HFFc6 (cell line): ENCODE measurements around the gene FOXP1. TPM values are rescaled to one million over a fixed set of nuclear protein-coding genes. Genes with fewer than 3 reads are reported as not detected.

Experiments
- DNase-seq: peaks from one replicate; pipeline ENCODE4 v3.0.0-alpha.2; 2018
- H3K27ac Mint-ChIP-seq: 2 replicates; pipeline ENCODE4 v1.8.0; 2020; ENCODE audit warnings: mild to moderate bottlenecking, mixed read lengths
- H3K27me3 Mint-ChIP-seq: 2 replicates; pipeline ENCODE4 v1.8.0; 2021; ENCODE audit warnings: mild to moderate bottlenecking, moderate library complexity, mixed read lengths; ENCODE audit not compliant: insufficient read depth
- H3K36me3 Mint-ChIP-seq: 2 replicates; pipeline ENCODE4 v1.8.0; 2021; ENCODE audit warnings: low read depth, mixed read lengths
- H3K4me1 Mint-ChIP-seq: 2 replicates; pipeline ENCODE4 v1.8.0; 2020; ENCODE audit warnings: low read depth, mixed read lengths
- H3K4me3 Mint-ChIP-seq: 2 replicates; pipeline ENCODE4 v1.8.0; 2020; ENCODE audit warnings: mild to moderate bottlenecking, moderate library complexity, mixed read lengths
- H3K9me3 Mint-ChIP-seq: 2 replicates; pipeline ENCODE4 v1.8.0; 2020; ENCODE audit warnings: mild to moderate bottlenecking, mixed read lengths
- total RNA-seq, 6 experiments: library from RNA; stranded (reverse); fragmentation: NEBNext Ultra II Directional; extraction: Animal tissue kit (Norgen Biotek cat#: 25700); gene quantifications; 2 replicates in 1 of 6; 3 replicates in 5 of 6; pipeline ENCODE4 v1.2.3, GENCODE V29; 2021
- TF ChIP-seq, protein P1 (sequence below): fragments of 200-600 bp; sonication (generic); IDR thresholded peaks from 2 replicates; pipeline ENCODE4 v1.5.0; 2021; ENCODE audit warnings: antibody characterized with exemption, mild to moderate bottlenecking

Gene FOXP1
- total RNA-seq, 6 experiments from 2014 or later = 32.2 to 59.3 (median 52.0) TPM

DNA sequence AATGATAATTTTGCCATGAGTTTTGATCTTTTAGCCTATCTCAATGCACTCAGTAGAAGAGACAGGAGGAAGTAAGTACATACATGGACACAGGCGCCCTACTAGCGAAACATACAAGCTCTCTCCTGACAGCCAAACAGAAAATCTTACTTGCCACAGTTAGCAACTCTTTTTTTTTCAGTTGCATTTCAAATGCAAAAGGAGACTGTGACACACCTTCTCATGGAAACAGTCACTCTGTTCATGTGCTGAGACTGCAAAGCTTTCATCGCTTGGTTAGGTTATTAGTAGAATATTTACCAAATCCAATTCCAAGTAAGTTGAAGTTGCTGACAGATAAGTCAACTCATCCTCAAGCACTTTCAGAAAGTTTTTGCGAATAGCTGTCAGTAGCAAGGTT lies 223.3 kb downstream of the FOXP1 start:
- no peaks in the 10 kb centered on the region; the same call in 1 of the 2 replicates for H3K27me3 Mint-ChIP-seq
- H3K36me3 Mint-ChIP-seq = 0 out of 2 replicates have a peak, but pooled peaks cover 6% of the 10 kb centered on the region
- TF ChIP-seq, protein P1, sequence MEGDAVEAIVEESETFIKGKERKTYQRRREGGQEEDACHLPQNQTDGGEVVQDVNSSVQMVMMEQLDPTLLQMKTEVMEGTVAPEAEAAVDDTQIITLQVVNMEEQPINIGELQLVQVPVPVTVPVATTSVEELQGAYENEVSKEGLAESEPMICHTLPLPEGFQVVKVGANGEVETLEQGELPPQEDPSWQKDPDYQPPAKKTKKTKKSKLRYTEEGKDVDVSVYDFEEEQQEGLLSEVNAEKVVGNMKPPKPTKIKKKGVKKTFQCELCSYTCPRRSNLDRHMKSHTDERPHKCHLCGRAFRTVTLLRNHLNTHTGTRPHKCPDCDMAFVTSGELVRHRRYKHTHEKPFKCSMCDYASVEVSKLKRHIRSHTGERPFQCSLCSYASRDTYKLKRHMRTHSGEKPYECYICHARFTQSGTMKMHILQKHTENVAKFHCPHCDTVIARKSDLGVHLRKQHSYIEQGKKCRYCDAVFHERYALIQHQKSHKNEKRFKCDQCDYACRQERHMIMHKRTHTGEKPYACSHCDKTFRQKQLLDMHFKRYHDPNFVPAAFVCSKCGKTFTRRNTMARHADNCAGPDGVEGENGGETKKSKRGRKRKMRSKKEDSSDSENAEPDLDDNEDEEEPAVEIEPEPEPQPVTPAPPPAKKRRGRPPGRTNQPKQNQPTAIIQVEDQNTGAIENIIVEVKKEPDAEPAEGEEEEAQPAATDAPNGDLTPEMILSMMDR = no peak
- no peaks in the 10 kb centered on the region for H3K4me1 Mint-ChIP-seq
- H3K9me3 Mint-ChIP-seq = no peaks in the 10 kb centered on the region
- DNase-seq = no peak
- no peak overlapping the region for H3K4me3 Mint-ChIP-seq
- no peak overlapping the region for H3K27ac Mint-ChIP-seq

DNA sequence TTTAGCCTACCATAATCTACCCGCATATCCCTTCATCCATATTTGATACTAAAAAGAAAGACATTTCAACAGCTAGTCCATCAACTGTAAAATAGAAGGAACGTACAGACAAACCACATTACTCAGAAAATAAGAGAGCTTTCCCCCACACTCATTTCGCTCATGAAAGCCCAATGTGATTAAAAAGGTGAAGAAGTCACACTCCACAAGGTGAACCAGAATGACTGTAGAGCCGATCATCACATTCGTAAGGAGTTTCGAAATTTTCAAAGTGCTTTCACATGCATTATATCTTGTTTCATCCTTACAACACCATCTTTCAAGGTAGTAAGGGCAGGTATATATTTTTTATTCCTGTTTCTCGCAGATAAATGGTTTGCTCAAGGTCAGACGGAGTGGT lies 225.3 kb downstream of the FOXP1 start:
- DNase-seq = no peak
- Mint-ChIP-seq H3K27ac (no peak overlapping the region), H3K27me3 (no peaks in the 10 kb centered on the region; the same call in 1 of the 2 replicates), H3K36me3 (0 out of 2 replicates have a peak, but pooled peaks cover 6% of the 10 kb centered on the region), H3K9me3 (no peaks in the 10 kb centered on the region), H3K4me1 (no peaks in the 10 kb centered on the region), H3K4me3 (no peak overlapping the region)
- TF ChIP-seq, protein P1 = no peak

DNA sequence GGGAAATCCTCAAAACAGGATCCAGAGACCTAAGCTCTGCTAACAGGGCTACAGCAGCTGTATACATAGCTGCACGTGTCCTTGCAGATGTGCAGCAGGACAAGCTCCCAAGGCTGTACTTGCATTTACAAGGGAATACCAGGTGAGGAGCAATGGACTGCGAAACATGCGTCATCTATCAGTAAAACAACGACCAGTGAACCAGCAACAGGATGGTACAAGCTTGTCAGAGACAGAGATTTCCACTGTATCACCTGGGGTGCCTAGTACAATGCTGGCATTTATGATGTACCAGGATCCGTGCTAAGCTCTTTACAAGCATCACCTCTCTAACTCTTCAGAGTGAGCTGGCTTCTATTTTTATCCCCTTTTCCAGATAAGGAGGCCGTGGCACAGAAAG lies 227.3 kb downstream of the FOXP1 start:
- DNase-seq = no peak
- H3K36me3 Mint-ChIP-seq = peaks cover 6% of the 10 kb centered on the region; the same call in 1 of the 2 replicates
- H3K4me3 Mint-ChIP-seq = no peak overlapping the region
- TF ChIP-seq, protein P1 = no peak
- no peaks in the 10 kb centered on the region for H3K4me1 Mint-ChIP-seq
- no peak overlapping the region for H3K27ac Mint-ChIP-seq
- no peaks in the 10 kb centered on the region for H3K9me3 Mint-ChIP-seq
- H3K27me3 Mint-ChIP-seq = no peaks in the 10 kb centered on the region

DNA sequence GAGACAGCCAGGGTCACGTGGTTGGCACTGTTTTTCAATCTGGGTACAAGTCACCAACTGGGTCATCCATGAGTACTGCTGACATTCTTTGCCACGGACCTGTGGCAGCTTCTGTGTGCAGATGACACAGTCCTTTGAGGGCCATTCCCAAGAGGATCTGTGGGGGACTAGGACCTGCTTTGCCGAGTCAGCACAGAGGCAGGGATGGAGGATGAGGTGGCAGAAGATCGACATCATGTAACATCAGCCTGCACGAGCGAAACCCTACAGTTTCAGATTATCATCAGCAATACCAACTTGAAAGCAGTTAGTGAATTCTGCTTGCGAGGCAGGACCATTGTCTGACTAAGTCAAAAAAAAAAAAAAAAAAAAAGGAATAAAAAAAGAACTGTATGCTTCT lies 227.7 kb downstream of the FOXP1 start:
- no peak overlapping the region for H3K27ac Mint-ChIP-seq
- no peaks in the 10 kb centered on the region for H3K9me3 Mint-ChIP-seq
- peaks cover 3% of the 10 kb centered on the region; the same call in 1 of the 2 replicates for H3K4me1 Mint-ChIP-seq
- no peak for DNase-seq
- TF ChIP-seq, protein P1 = no peak
- H3K27me3 Mint-ChIP-seq = no peaks in the 10 kb centered on the region
- peaks cover 6% of the 10 kb centered on the region; the same call in 1 of the 2 replicates for H3K36me3 Mint-ChIP-seq
- no peak overlapping the region for H3K4me3 Mint-ChIP-seq

DNA sequence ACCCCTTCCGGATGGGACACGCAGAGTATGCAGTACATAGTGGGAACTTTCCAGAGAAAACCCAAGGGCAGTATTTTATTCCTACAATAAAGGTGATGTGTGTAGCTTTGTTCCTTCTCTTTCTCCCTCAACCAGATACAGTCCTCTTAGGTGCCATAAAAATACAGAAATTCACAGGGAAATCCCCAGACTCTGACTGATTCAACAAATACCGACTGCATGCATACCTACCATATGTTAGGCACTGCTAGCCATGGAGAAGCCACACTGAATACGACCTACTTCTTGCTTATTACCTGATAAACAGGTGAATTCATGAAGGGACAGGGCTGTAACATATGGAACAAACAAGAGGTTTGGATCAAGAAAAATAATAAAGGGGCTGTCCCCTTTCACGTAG lies 228.5 kb downstream of the FOXP1 start:
- Mint-ChIP-seq H3K36me3 (peaks cover 6% of the 10 kb centered on the region; the same call in 1 of the 2 replicates), H3K27me3 (no peaks in the 10 kb centered on the region), H3K4me3 (no peak overlapping the region), H3K27ac (no peak overlapping the region), H3K9me3 (no peaks in the 10 kb centered on the region), H3K4me1 (peaks cover 5% of the 10 kb centered on the region; the same call in 1 of the 2 replicates)
- DNase-seq = no peak
- TF ChIP-seq, protein P1 = no peak
